ENCODE results near the gene SDK2. TPM values are rescaled to one million over a fixed set of nuclear protein-coding genes. Genes with fewer than 3 reads are reported as not detected.

The SDK2 gene
- total and polyA plus RNA-seq, 9 of the 15 experiments (the other 6 are each of a cell fraction or from before 2014, with no cell fraction given), result 0.04 TPM; not detected in 8

GRCh38 chr17:73648974-73649373, 4.7 kb upstream of the SDK2 start (continued):
- TF ChIP-seq SIRT6 (IDR thresholded peaks at IDR 0.05; ENCODE audit: low read depth, low read length), result no peak

GRCh38 chr17:73648543-73648820, 4.2 kb upstream of the SDK2 start:
- Histone ChIP-seq H3K79me2 (ENCODE audit: control insufficient read depth, insufficient read depth, low read length) (no peaks in the 10 kb centered on the region), H3K27me3 (ENCODE audit: control insufficient read depth in 2 of 2, insufficient read depth in 2 of 2, low read length in 2 of 2) (peaks cover 0 to 9% of the 10 kb centered on the region in 2 experiments; a peak in 2 of 5 replicates), H3K36me3 (ENCODE audit: control insufficient read depth, insufficient read depth, low read length) (no peaks in the 10 kb centered on the region), H4K20me1 (replicated peaks; ENCODE audit: control insufficient read depth, insufficient read depth, low read length) (no peaks in the 10 kb centered on the region; the same call in 1 of the 2 replicates), H3K4me1 (replicated peaks in 1 of 2; ENCODE audit: control insufficient read depth in 2 of 2, insufficient read depth in 2 of 2, low read length in 2 of 2) (peaks cover 0 to under 1% of the 10 kb centered on the region in 2 experiments; a peak in 1 of 5 replicates), H2AFZ (ENCODE audit: low read depth, low read length) (no peak overlapping the region), H3K27ac (ENCODE audit: extremely low read depth, low read depth, low read length) (no peak overlapping the region), H3K9ac (ENCODE audit: insufficient read depth in 1 of 2, low read depth in 2 of 2, low read length in 2 of 2) (no peak overlapping the region), H3K9me3 (replicated peaks; ENCODE audit: control insufficient read depth, insufficient read depth, low read depth, low read length) (no peaks in the 10 kb centered on the region), H3K4me2 (ENCODE audit: insufficient read depth, low read length) (no peak overlapping the region), H3K4me3 (no peak overlapping the region), H3K9me1 (ENCODE audit: control insufficient read depth, insufficient read depth, low read length) (no peaks in the 10 kb centered on the region)
- FAIRE-seq, result no peak
- no TSS peak for BruUV-seq (replicated peaks)
- in situ Hi-C loops (cut with MboI), result no loop called here
- no peak for ATAC-seq
- DNase-seq (ENCODE audit: extremely low read depth in 1 of 4, low spot score in 3 of 4), result no peak
- 0% methylated on average over 3 of the region's 3 CpGs for WGBS (ENCODE audit: insufficient coverage, low coverage, missing lambda C conversion rate)
- intact Hi-C loops (cut with micrococcal nuclease), result no loop called here
- ChIA-PET POLR2A (no interaction called here), CTCF (ENCODE audit: low intra/inter-chr PET ratio) (no interaction called here)
- TF ChIP-seq ZC3H8 (IDR thresholded peaks at IDR 0.05) (no peak), ARID1B (IDR thresholded peaks at IDR 0.05) (no peak), ZNF197 (CRISPR knock-in tag; IDR thresholded peaks at IDR 0.05; ENCODE audit: low read depth) (no peak), CHD1 (IDR thresholded peaks at IDR 0.05; ENCODE audit: low read length) (no peak), TAF1 (IDR thresholded peaks at IDR 0.05; ENCODE audit: control insufficient read depth, extremely low read depth, insufficient read depth, low read length, severe bottlenecking) (no peak), PURB (CRISPR knock-in tag; IDR thresholded peaks at IDR 0.05; ENCODE audit: low read depth) (no peak), ZBTB49 (CRISPR knock-in tag; IDR thresholded peaks at IDR 0.05; ENCODE audit: borderline replicate concordance) (no peak), SP2 (IDR thresholded peaks at IDR 0.05; ENCODE audit: extremely low read depth, low read depth, low read length, poor library complexity, severe bottlenecking) (no peak), E2F4 (CRISPR knock-in tag; IDR thresholded peaks at IDR 0.05; ENCODE audit: low read depth) (no peak), ZBTB1 (CRISPR knock-in tag; IDR thresholded peaks at IDR 0.05; ENCODE audit: borderline replicate concordance, low read depth) (no peak), HDAC3 (IDR thresholded peaks at IDR 0.05; ENCODE audit: borderline replicate concordance, partially characterized antibody) (no peak), U2AF1 (optimal IDR thresholded peaks at IDR 0.05; ENCODE audit: low read depth, low read length) (no peak), GTF2E2 (tag; IDR thresholded peaks at IDR 0.05) (no peak), TAF15 (IDR thresholded peaks at IDR 0.05; ENCODE audit: low read depth, low read length) (no peak), MNT (conservative IDR thresholded peaks at IDR 0.05) (no peak), ADNP (tag; IDR thresholded peaks at IDR 0.05) (no peak)

Data from K562 (cell line).